NCI-H1930 (cell line): Measurements from ENCODE around the gene DYNLT3.

Experiments used
- DNase-seq, 2 experiments: peaks; one replicate each; lab custom pipeline; 2025; lab: John Stamatoyannopoulos, UW

Gene DYNLT3

GRCh38 chrX:37840931-37841330, 6.4 kb downstream of the DYNLT3 start:
- no peak for DNase-seq

- no peak for DNase-seq
Observed at GRCh38 chrX:37834937-37835336, 12.4 kb downstream of the DYNLT3 start.

GRCh38 chrX:37830371-37830770, 17.0 kb downstream of the DYNLT3 start:
- DNase-seq = no peak

- DNase-seq = no peak
Observed at GRCh38 chrX:37829721-37830120, 17.6 kb downstream of the DYNLT3 start.

GRCh38 chrX:37825215-37825842, 22.0 kb downstream of the DYNLT3 start:
- DNase-seq = peak in 1 of 2 experiments; percentile 6

- no peak for DNase-seq
Observed at GRCh38 chrX:37824491-37825214, 22.7 kb downstream of the DYNLT3 start.

- no peak for DNase-seq
Observed at GRCh38 chrX:37820646-37821045, 26.7 kb downstream of the DYNLT3 start.

- DNase-seq = no peak
Observed at GRCh38 chrX:37818031-37818430, 29.3 kb downstream of the DYNLT3 start.

- DNase-seq = no peak
Observed at GRCh38 chrX:37817579-37817978, 29.8 kb downstream of the DYNLT3 start.

- no peak for DNase-seq
Observed at GRCh38 chrX:37817176-37817575, 30.2 kb downstream of the DYNLT3 start.

- DNase-seq = no peak
Observed at GRCh38 chrX:37816766-37817165, 30.6 kb downstream of the DYNLT3 start.

GRCh38 chrX:37815366-37815765, 32.0 kb downstream of the DYNLT3 start:
- no peak for DNase-seq

- DNase-seq = no peak
Observed at GRCh38 chrX:37813570-37813969, 33.8 kb downstream of the DYNLT3 start.

- no peak for DNase-seq
Observed at GRCh38 chrX:37812110-37812509, 35.3 kb downstream of the DYNLT3 start.

GRCh38 chrX:37809970-37810369, 37.4 kb downstream of the DYNLT3 start:
- DNase-seq = no peak

GRCh38 chrX:37803057-37803456, 44.3 kb downstream of the DYNLT3 start:
- DNase-seq = no peak

GRCh38 chrX:37802028-37802427, 45.3 kb downstream of the DYNLT3 start:
- DNase-seq = no peak

GRCh38 chrX:37800717-37801116, 46.7 kb downstream of the DYNLT3 start:
- no peak for DNase-seq

GRCh38 chrX:37799936-37800335, 47.4 kb downstream of the DYNLT3 start:
- no peak for DNase-seq

GRCh38 chrX:37796805-37797204, 50.6 kb downstream of the DYNLT3 start:
- no peak for DNase-seq

GRCh38 chrX:37796310-37796709, 51.1 kb downstream of the DYNLT3 start:
- no peak for DNase-seq
